Psoas muscle (tissue), 8 donors: ENCODE data around the gene ABLIM2. TPM values are rescaled to one million over a fixed set of nuclear protein-coding genes. Genes with fewer than 3 reads are reported as not detected.

Experiments used
- ATAC-seq, 4 donors: fragments of 200-7000 bp; cut with Tn5 transposase; one replicate each; pipeline ENCODE4 v1.9.1; 2020; ENCODE audit warnings: moderate library complexity in 3 of 4, mild to moderate bottlenecking in 2 of 4
- DNase-seq, 2 donors: peaks; one replicate each; pipeline ENCODE4 v3.0.0-alpha.2; 2020
- H3K27ac ChIP-seq: fragments of 200-600 bp; one replicate; pipeline ENCODE4 v1.8.0; 2022
- H3K27me3 ChIP-seq, 3 donors: fragments of 200-600 bp in 1 of 3; one replicate each; pipeline versions ENCODE4 v1.6.1 to v1.8.0; 2013 to 2022; ENCODE audit warnings: low read length in 2 of 3, mild to moderate bottlenecking in 2 of 3, moderate library complexity in 1 of 3; ENCODE audit not compliant: insufficient read depth in 3 of 3
- H3K36me3 ChIP-seq, 2 donors: fragments of 200-600 bp in 1 of 2; one replicate each; pipeline versions ENCODE4 v1.6.1 to v1.8.0; 2013 to 2022; ENCODE audit warnings: low read depth in 1 of 2, mild to moderate bottlenecking in 1 of 2, moderate library complexity in 1 of 2; ENCODE audit not compliant: insufficient read depth in 1 of 2
- H3K4me1 ChIP-seq: fragments of 200-600 bp; one replicate; pipeline ENCODE4 v1.8.0; 2022
- H3K4me3 ChIP-seq: fragments of 200-600 bp; one replicate; pipeline ENCODE4 v1.8.0; 2022; ENCODE audit warnings: mild to moderate bottlenecking
- H3K9me3 ChIP-seq: fragments of 200-600 bp; one replicate; pipeline ENCODE4 v1.8.0; 2022
- WGBS, 3 donors: extraction: QIAGEN DNeasy Blood & Tissue Kit; methylation state at CpG; one replicate each; pipeline versions ENCODE4 v1.1.6 to v1.1.7; 2013; 5-methylcytosine and 5-hydroxymethylcytosine counted together
- intact Hi-C, 2 donors: fragments of 100-400 bp; cut with DNase I; formaldehyde crosslinking; loops; one replicate each; pipeline versions ENCODE4 v1.11.0 to v1.14.2; 2022
- polyA plus RNA-seq, 3 donors: library from polyadenylated mRNA; stranded (reverse); fragments of 200-250 nt; gene quantifications; one replicate each; pipeline ENCODE4 v1.2.3, GENCODE V29; 2013
- total RNA-seq, 4 donors: library from RNA; stranded (reverse); fragmentation: NEBNext Ultra II Directional in 2 of 4; extraction: Animal tissue kit (Norgen Biotek cat#: 25700) in 2 of 4; gene quantifications; one replicate each; pipeline versions ENCODE4 v1.2.1 to v1.2.4, GENCODE V29; 2021 to 2023
- TF ChIP-seq, protein P1 (sequence below): fragments of 200-600 bp; IDR thresholded peaks from one replicate; pipeline ENCODE4 v1.8.0; 2022; ENCODE audit warnings: antibody characterized with exemption
- donor health status: healthy with polysubstance abuse.
- donor health status: DM: no; HTN: no; CAD: no; lungs with moderate emphysema.
- donor health status: Bipolar disorder and iron deficiency.
- donor health status: healthy.
- donor health status: DM: yes; HTN: yes; CAD: no.
- donor health status: DM: no; HTN: no; CAD: no.
- donor health status: DM: no; HTN: no; CAD: no.
- donor health status: DM: yes; HTN: yes; CAD: no.

Gene ABLIM2
- total and polyA plus RNA-seq, 7 donors, result 82.2 to 956 (median 292) TPM

DNA sequence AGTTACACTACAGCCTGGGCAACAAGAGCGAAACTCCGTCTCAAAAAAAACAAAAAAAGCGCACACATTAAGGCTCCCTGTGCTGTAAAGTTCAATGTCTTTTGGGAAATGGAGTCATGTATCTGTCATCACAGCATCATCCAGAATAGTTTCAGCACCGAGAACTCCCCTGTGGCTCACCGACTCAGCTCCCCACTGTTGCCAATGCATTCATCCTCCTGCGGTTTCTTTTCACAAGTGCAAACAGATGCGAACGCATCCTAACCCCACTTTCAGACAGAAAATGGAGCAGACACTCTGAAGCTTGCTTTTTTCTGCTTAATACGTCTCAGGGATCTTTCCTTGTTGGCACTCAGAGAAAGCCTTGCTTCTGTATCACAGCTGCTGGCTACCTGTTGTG, 26.7 kb upstream of the ABLIM2 start:
- no peak for DNase-seq
- Histone ChIP-seq H3K4me3 (no peak overlapping the region), H3K4me1 (peaks cover 46% of the 10 kb centered on the region), H3K9me3 (no peaks in the 10 kb centered on the region), H3K27me3 (no peaks in the 10 kb centered on the region), H3K36me3 (no peaks in the 10 kb centered on the region), H3K27ac (no peak overlapping the region)
- intact Hi-C loops, result no loop called here
- WGBS, 3 donors, result 76 to 87% (median 77%) methylated on average over 9 of the region's 9 CpGs
- ATAC-seq, result no peak
- TF ChIP-seq, protein P1, sequence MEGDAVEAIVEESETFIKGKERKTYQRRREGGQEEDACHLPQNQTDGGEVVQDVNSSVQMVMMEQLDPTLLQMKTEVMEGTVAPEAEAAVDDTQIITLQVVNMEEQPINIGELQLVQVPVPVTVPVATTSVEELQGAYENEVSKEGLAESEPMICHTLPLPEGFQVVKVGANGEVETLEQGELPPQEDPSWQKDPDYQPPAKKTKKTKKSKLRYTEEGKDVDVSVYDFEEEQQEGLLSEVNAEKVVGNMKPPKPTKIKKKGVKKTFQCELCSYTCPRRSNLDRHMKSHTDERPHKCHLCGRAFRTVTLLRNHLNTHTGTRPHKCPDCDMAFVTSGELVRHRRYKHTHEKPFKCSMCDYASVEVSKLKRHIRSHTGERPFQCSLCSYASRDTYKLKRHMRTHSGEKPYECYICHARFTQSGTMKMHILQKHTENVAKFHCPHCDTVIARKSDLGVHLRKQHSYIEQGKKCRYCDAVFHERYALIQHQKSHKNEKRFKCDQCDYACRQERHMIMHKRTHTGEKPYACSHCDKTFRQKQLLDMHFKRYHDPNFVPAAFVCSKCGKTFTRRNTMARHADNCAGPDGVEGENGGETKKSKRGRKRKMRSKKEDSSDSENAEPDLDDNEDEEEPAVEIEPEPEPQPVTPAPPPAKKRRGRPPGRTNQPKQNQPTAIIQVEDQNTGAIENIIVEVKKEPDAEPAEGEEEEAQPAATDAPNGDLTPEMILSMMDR, result no peak

DNA sequence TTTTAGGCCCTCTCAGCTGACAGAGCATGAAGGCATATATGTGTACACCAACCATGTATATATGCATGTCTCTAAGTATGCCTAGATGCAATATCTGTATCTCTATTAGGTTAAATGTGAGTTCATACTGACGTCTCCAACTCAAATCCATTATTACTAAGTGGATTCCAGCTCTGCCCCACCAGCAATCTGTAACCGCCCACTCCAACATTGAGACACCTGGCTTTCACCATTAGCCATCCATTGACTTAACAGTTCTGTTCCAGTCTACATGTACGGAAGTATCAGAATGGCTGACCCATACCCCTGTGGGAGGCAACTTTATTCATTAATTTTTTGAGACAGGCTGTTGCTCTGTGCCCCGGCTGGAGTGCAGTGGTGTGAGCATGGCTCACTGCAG, 25.4 kb upstream of the ABLIM2 start:
- H3K36me3 ChIP-seq, result no peaks in the 10 kb centered on the region
- no peak for ATAC-seq
- H3K4me3 ChIP-seq, result no peak overlapping the region
- 85 to 90% (median 86%) methylated on average over 4 of the region's 4 CpGs for WGBS, 3 donors
- H3K4me1 ChIP-seq, result peaks cover 35% of the 10 kb centered on the region
- H3K9me3 ChIP-seq, result no peaks in the 10 kb centered on the region
- TF ChIP-seq, protein P1, result no peak
- intact Hi-C loops, result no loop called here
- H3K27me3 ChIP-seq, result no peaks in the 10 kb centered on the region
- H3K27ac ChIP-seq, result no peak overlapping the region
- DNase-seq, result no peak

DNA sequence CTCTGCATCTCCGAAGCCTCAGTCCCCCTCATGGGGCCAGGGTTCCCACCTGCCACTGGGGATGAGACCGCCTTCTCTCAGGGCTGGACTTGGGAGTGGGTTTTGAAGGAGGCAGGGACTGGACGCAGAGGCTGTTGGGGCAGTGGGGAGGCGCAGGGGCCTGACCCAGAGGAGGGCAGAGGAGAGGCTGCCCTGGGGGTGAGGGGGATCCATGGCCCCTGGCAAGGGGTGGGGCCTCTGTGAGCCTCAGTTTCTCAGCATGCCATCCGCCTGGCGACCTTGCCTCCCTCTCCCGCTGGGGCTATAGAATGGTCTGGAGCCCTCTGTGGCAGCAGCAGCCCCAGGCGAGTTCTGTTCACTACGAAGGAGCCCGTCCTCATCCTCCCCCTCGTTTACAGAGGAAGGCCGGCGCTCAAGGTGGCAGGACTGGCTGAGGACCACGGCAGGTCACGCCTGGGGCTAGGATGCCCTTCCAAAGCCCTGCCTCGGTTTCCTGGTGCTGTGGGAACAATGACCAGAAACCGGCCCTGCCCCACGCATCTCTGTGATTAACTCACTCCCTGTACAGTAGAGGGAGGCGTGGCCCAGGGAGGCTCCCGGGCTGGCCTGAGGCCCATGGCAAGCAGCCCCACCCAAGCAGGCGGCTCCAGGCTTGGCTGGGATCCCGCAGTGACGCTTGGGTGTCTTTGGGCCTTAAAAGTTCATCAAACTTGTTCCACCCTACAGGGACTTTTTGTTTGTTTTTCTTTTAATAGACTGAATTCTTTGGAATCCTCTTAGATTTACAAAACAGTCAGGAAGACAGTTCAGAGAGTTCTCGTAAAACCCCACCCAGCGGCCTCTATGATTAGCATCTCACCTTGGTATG, 24.5 kb upstream of the ABLIM2 start:
- Histone ChIP-seq H3K36me3 (no peaks in the 10 kb centered on the region), H3K4me3 (no peak overlapping the region), H3K4me1 (peaks cover 26% of the 10 kb centered on the region), H3K9me3 (no peaks in the 10 kb centered on the region), H3K27me3 (no peaks in the 10 kb centered on the region), H3K27ac (no peak overlapping the region)
- TF ChIP-seq, protein P1, result no peak
- DNase-seq (peak; percentile 87 to 92), ATAC-seq (peak; percentile 41 to 73 (median 60))
- 50 to 55% (median 51%) methylated on average over 25 of the region's 25 CpGs for WGBS, 3 donors
- intact Hi-C loops, result no loop called here

GRCh38 chr4:8182294-8182693, 23.7 kb upstream of the ABLIM2 start:
- Histone ChIP-seq H3K4me3 (no peak overlapping the region), H3K36me3 (no peaks in the 10 kb centered on the region), H3K4me1 (peaks cover 22% of the 10 kb centered on the region), H3K27ac (no peak overlapping the region), H3K27me3 (no peaks in the 10 kb centered on the region), H3K9me3 (no peaks in the 10 kb centered on the region)
- DNase-seq, result no peak
- intact Hi-C loops, result no loop called here
- TF ChIP-seq, protein P1, result no peak
- no peak for ATAC-seq
- 72 to 76% (median 74%) methylated on average over 11 of the region's 11 CpGs for WGBS, 3 donors
